Neural progenitor cell (in vitro differentiated cells): ENCODE data around the gene ZNF485. TPM values are rescaled to one million over a fixed set of nuclear protein-coding genes. Genes with fewer than 3 reads are reported as not detected.

ENCODE experiments used
- DNase-seq: peaks from one replicate; pipeline ENCODE4 v3.0.0-alpha.2; 2016; ENCODE audit warnings: low spot score
- H2AFZ ChIP-seq: fragments of 200-600 bp; sonication (generic); replicated peaks from 2 replicates; pipeline ENCODE4 v1.6.1; 2016; ENCODE audit warnings: antibody characterized with exemption
- H3F3A ChIP-seq: fragments of 200-600 bp; sonication (generic); 2 replicates; pipeline ENCODE4 v1.6.1; 2016; ENCODE audit warnings: antibody characterized with exemption, low read depth
- H3K27ac ChIP-seq: fragments of 200-600 bp; sonication (generic); 2 replicates; pipeline ENCODE4 v1.5.1; 2016; ENCODE audit warnings: mild to moderate bottlenecking
- H3K27me3 ChIP-seq: fragments of 200-600 bp; sonication (generic); 2 replicates; pipeline ENCODE4 v1.6.1; 2016; ENCODE audit warnings: mild to moderate bottlenecking, moderate library complexity
- H3K36me3 ChIP-seq: fragments of 200-600 bp; sonication (generic); 2 replicates; pipeline ENCODE4 v1.5.1; 2016
- H3K4me1 ChIP-seq: fragments of 200-600 bp; sonication (generic); 2 replicates; pipeline ENCODE4 v1.6.1; 2016; ENCODE audit warnings: mixed run types
- H3K4me2 ChIP-seq: fragments of 200-600 bp; sonication (generic); 2 replicates; pipeline ENCODE4 v1.6.1; 2016
- H3K4me3 ChIP-seq: fragments of 200-600 bp; sonication (generic); 2 replicates; pipeline ENCODE4 v1.5.1; 2016
- H3K79me2 ChIP-seq: fragments of 200-600 bp; sonication (generic); 2 replicates; pipeline ENCODE4 v1.6.1; 2016; ENCODE audit warnings: low read depth
- H3K9ac ChIP-seq: fragments of 200-600 bp; sonication (generic); 2 replicates; pipeline ENCODE4 v1.6.1; 2016
- H3K9me3 ChIP-seq: fragments of 200-600 bp; sonication (generic); 2 replicates; pipeline ENCODE4 v1.5.1; 2016; ENCODE audit warnings: low read depth
- H4K20me1 ChIP-seq: fragments of 200-600 bp; sonication (generic); 2 replicates; pipeline ENCODE4 v1.6.1; 2016; ENCODE audit warnings: low read depth
- H3K27ac Mint-ChIP-seq: 3 replicates; pipeline ENCODE4 v1.8.0; 2021; ENCODE audit warnings: mixed read lengths
- H3K27me3 Mint-ChIP-seq: 2 replicates; pipeline ENCODE4 v1.8.0; 2022; ENCODE audit warnings: low read depth, mild to moderate bottlenecking, inconsistent platforms, moderate library complexity, mixed read lengths; ENCODE audit not compliant: insufficient read depth
- H3K36me3 Mint-ChIP-seq: 3 replicates; pipeline ENCODE4 v1.8.0; 2021; ENCODE audit warnings: mixed read lengths
- H3K4me1 Mint-ChIP-seq: 3 replicates; pipeline ENCODE4 v1.8.0; 2021; ENCODE audit warnings: mixed read lengths
- H3K4me3 Mint-ChIP-seq: 3 replicates; pipeline ENCODE4 v1.8.0; 2021; ENCODE audit warnings: mild to moderate bottlenecking, moderate library complexity, mixed read lengths
- H3K9me3 Mint-ChIP-seq: 3 replicates; pipeline ENCODE4 v1.8.0; 2020; ENCODE audit warnings: mixed read lengths
- EZH2 ChIP-seq: fragments of 200-600 bp; sonication (generic); IDR thresholded peaks from 2 replicates; pipeline ENCODE4 v1.6.1; 2017; ENCODE audit warnings: antibody characterized with exemption, mild to moderate bottlenecking, moderate library complexity
- EZH2phosphoT487 ChIP-seq: fragments of 200-600 bp; sonication (generic); IDR thresholded peaks from 2 replicates; pipeline ENCODE4 v1.6.1; 2017; ENCODE audit warnings: antibody characterized with exemption
- total RNA-seq: library from RNA; depleted of rRNA; stranded (reverse); fragments of >200 nt; gene quantifications from 2 replicates; pipeline ENCODE4 v1.2.3, GENCODE V29; 2015; ENCODE audit warnings: low replicate concordance
- TF ChIP-seq, protein P1 (sequence below): fragments of 200-600 bp; sonication (generic); IDR thresholded peaks from 2 replicates; pipeline ENCODE4 v1.5.1; 2017; ENCODE audit warnings: antibody characterized with exemption, mild to moderate bottlenecking

Gene ZNF485
- total RNA-seq, 1 donor from 2014 or later: 4.7 TPM

- Histone ChIP-seq H3K4me3 (peak within 1 kb of the TSS; percentile 58), H4K20me1 (no peaks in the 10 kb centered on the region), H3K4me1 (no peaks in the 10 kb centered on the region), H3K36me3 (peaks cover 39% of the 10 kb centered on the region), H3K27ac (no peak within 1 kb of the TSS), H3F3A (peaks cover 10% of the 10 kb centered on the region), H3K9ac (peak within 1 kb of the TSS; percentile 52), H3K9me3 (peaks cover 36% of the 10 kb centered on the region), H3K79me2 (no peaks in the 10 kb centered on the region), H3K27me3 (peaks cover 18% of the 10 kb centered on the region), H2AFZ (peak within 1 kb of the TSS; percentile 75), H3K4me2 (peak within 1 kb of the TSS; percentile 77)
- H3K36me3 Mint-ChIP-seq: peaks cover 43% of the 10 kb centered on the region
- peak within 1 kb of the TSS; percentile 91 for H3K4me3 Mint-ChIP-seq
- peak within 1 kb of the TSS; percentile 89 for H3K27ac Mint-ChIP-seq
- peak; percentile 96 for DNase-seq
- H3K4me1 Mint-ChIP-seq: peaks cover 12% of the 10 kb centered on the region
- peaks cover 3% of the 10 kb centered on the region for H3K27me3 Mint-ChIP-seq
- no peak for TF ChIP-seq EZH2phosphoT487
- peak; percentile 38 for TF ChIP-seq EZH2
- TF ChIP-seq, protein P1, sequence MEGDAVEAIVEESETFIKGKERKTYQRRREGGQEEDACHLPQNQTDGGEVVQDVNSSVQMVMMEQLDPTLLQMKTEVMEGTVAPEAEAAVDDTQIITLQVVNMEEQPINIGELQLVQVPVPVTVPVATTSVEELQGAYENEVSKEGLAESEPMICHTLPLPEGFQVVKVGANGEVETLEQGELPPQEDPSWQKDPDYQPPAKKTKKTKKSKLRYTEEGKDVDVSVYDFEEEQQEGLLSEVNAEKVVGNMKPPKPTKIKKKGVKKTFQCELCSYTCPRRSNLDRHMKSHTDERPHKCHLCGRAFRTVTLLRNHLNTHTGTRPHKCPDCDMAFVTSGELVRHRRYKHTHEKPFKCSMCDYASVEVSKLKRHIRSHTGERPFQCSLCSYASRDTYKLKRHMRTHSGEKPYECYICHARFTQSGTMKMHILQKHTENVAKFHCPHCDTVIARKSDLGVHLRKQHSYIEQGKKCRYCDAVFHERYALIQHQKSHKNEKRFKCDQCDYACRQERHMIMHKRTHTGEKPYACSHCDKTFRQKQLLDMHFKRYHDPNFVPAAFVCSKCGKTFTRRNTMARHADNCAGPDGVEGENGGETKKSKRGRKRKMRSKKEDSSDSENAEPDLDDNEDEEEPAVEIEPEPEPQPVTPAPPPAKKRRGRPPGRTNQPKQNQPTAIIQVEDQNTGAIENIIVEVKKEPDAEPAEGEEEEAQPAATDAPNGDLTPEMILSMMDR: no peak
- peaks cover 47% of the 10 kb centered on the region for H3K9me3 Mint-ChIP-seq
Observed at GRCh38 chr10:43648398-43649184, 42.4 kb downstream of the ZNF485 start, which contains the start of gene ZNF32. Gene ZNF32 (minus strand): TSS chr10:43648881. CDS start chr10:43646133, 2,748 bp downstream.

DNA sequence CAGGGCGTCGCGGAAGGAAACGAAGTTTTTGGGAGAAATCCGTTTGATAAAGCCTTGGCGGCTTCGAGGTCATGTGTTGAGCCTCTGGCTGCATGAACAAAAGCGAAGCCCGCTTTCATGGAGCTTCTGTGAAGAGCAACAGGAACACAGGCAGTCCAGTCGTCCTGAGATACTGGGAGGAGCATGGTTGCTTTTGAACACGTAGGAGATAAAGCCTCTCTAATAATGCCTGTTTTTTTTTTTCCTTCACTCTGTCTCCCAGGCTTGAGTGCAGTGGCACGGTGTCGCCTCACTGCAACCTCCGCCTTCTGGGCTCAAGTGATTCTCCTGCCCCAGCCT lies 42.9 kb downstream of the ZNF485 start:
- TF ChIP-seq EZH2: no peak
- H3K4me3 ChIP-seq: peak overlapping the region; percentile 58
- no peaks in the 10 kb centered on the region for H3K4me1 ChIP-seq
- H2AFZ ChIP-seq: peak overlapping the region; percentile 75
- peak overlapping the region; percentile 91 for H3K4me3 Mint-ChIP-seq
- DNase-seq: no peak
- no peak overlapping the region for H3K27ac Mint-ChIP-seq
- peak overlapping the region; percentile 77 for H3K4me2 ChIP-seq
- H4K20me1 ChIP-seq: no peaks in the 10 kb centered on the region
- peaks cover 16% of the 10 kb centered on the region for H3K4me1 Mint-ChIP-seq
- no peak overlapping the region for H3K9ac ChIP-seq
- peaks cover 3% of the 10 kb centered on the region for H3K27me3 Mint-ChIP-seq
- H3K27ac ChIP-seq: no peak overlapping the region
- peaks cover 31% of the 10 kb centered on the region for H3K9me3 ChIP-seq
- peaks cover 43% of the 10 kb centered on the region for H3K9me3 Mint-ChIP-seq
- no peaks in the 10 kb centered on the region for H3K79me2 ChIP-seq
- peaks cover 37% of the 10 kb centered on the region for H3K36me3 Mint-ChIP-seq
- peaks cover 18% of the 10 kb centered on the region for H3K27me3 ChIP-seq
- H3F3A ChIP-seq: peaks cover 8% of the 10 kb centered on the region
- H3K36me3 ChIP-seq: peaks cover 33% of the 10 kb centered on the region

DNA sequence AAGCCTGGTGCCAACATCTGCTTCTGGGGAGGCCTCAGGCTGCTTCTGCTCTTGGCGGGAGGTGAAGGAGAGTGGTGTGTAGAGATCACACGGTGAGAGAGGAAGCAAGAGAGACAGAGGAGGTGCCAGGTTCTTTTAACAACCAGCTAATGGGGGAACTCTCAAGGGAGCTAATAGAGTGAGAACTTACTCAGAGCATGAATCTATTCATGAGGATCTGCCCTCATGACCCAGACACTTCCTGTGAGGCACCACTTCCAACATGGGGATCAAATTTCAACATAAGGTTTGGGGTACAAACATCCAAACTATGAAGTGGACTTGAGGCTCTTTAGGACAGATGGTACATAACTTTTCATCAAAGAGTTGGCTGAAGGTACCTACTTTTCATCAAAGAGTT lies 47.5 kb downstream of the ZNF485 start:
- TF ChIP-seq, protein P1: no peak
- TF ChIP-seq EZH2phosphoT487: no peak
- no peak for TF ChIP-seq EZH2
- H3K4me2 ChIP-seq: no peak overlapping the region
- H3K27me3 ChIP-seq: peaks cover 18% of the 10 kb centered on the region
- H3K36me3 Mint-ChIP-seq: peaks cover 2% of the 10 kb centered on the region
- H2AFZ ChIP-seq: no peak overlapping the region
- no peak overlapping the region for H3K9ac ChIP-seq
- no peaks in the 10 kb centered on the region for H3K4me1 ChIP-seq
- H3K27ac ChIP-seq: no peak overlapping the region
- H3K4me3 ChIP-seq: no peak overlapping the region
- H3K27ac Mint-ChIP-seq: no peak overlapping the region
- peaks cover 13% of the 10 kb centered on the region for H3K4me1 Mint-ChIP-seq
- no peaks in the 10 kb centered on the region for H4K20me1 ChIP-seq
- H3F3A ChIP-seq: no peaks in the 10 kb centered on the region
- no peaks in the 10 kb centered on the region for H3K79me2 ChIP-seq
- no peaks in the 10 kb centered on the region for H3K9me3 ChIP-seq
- peaks cover 3% of the 10 kb centered on the region for H3K27me3 Mint-ChIP-seq
- H3K9me3 Mint-ChIP-seq: peaks cover 8% of the 10 kb centered on the region
- no peak overlapping the region for H3K4me3 Mint-ChIP-seq
- H3K36me3 ChIP-seq: no peaks in the 10 kb centered on the region
- no peak for DNase-seq

GRCh38 chr10:43655311-43655710 lies 49.1 kb downstream of the ZNF485 start:
- DNase-seq: no peak
- Histone ChIP-seq H3K4me1 (no peaks in the 10 kb centered on the region), H3K27ac (no peak overlapping the region), H3K4me3 (no peak overlapping the region), H3F3A (no peaks in the 10 kb centered on the region), H3K4me2 (no peak overlapping the region), H3K9me3 (no peaks in the 10 kb centered on the region), H4K20me1 (no peaks in the 10 kb centered on the region), H3K9ac (no peak overlapping the region), H2AFZ (no peak overlapping the region), H3K36me3 (no peaks in the 10 kb centered on the region), H3K27me3 (peaks cover 3% of the 10 kb centered on the region), H3K79me2 (no peaks in the 10 kb centered on the region)
- peaks cover 3% of the 10 kb centered on the region for H3K27me3 Mint-ChIP-seq
- H3K4me1 Mint-ChIP-seq: peaks cover 7% of the 10 kb centered on the region
- no peak overlapping the region for H3K4me3 Mint-ChIP-seq
- H3K9me3 Mint-ChIP-seq: peaks cover 6% of the 10 kb centered on the region
- no peak for TF ChIP-seq EZH2
- TF ChIP-seq, protein P1: no peak
- no peak for TF ChIP-seq EZH2phosphoT487
- no peak overlapping the region for H3K27ac Mint-ChIP-seq
- no peaks in the 10 kb centered on the region for H3K36me3 Mint-ChIP-seq
